Stimulated activated CD4-positive, alpha-beta T cell treated with anti-CD3 and anti-CD28 coated beads, TNF-alpha, amount 100 ng/mL, for 48 hours (primary cell): ENCODE data around the gene IL23R.

Source experiments
- DNase-seq, 3 donors: peaks; one replicate each; pipeline ENCODE4 v3.0.0-alpha.2; 2020; ENCODE audit warnings: low read depth in 3 of 3

IL23R gene

GRCh38 chr1:67148516-67149178 lies 17.6 kb upstream of the IL23R start:
- DNase-seq = no peak

GRCh38 chr1:67149179-67149770 lies 17.0 kb upstream of the IL23R start:
- peak in 2 of 3 donors; percentile 43 for DNase-seq

- no peak for DNase-seq
Measured at GRCh38 chr1:67150931-67151330, 15.3 kb upstream of the IL23R start.

- no peak for DNase-seq
Measured at GRCh38 chr1:67158401-67158800, 7.9 kb upstream of the IL23R start.

- no peak for DNase-seq
Measured at GRCh38 chr1:67159233-67159632, 7.0 kb upstream of the IL23R start.

- DNase-seq = peak in 1 of 3 donors; percentile 54
Measured at GRCh38 chr1:67162954-67163353, 3.3 kb upstream of the IL23R start.

GRCh38 chr1:67165468-67166041 lies 699 bp upstream of the IL23R start:
- DNase-seq = no peak

GRCh38 chr1:67169496-67169895 lies 3.2 kb downstream of the IL23R start:
- no peak for DNase-seq

- DNase-seq = no peak
Measured at GRCh38 chr1:67169932-67170331, 3.7 kb downstream of the IL23R start.

GRCh38 chr1:67170751-67171573 lies 4.7 kb downstream of the IL23R start:
- no peak for DNase-seq

- no peak for DNase-seq
Measured at GRCh38 chr1:67171574-67171955, 5.3 kb downstream of the IL23R start.

- no peak for DNase-seq
Measured at GRCh38 chr1:67171978-67172377, 5.7 kb downstream of the IL23R start.

- DNase-seq = no peak
Measured at GRCh38 chr1:67173988-67174387, 7.7 kb downstream of the IL23R start.

GRCh38 chr1:67174716-67175284 lies 8.5 kb downstream of the IL23R start:
- DNase-seq = no peak

GRCh38 chr1:67175530-67176087 lies 9.4 kb downstream of the IL23R start:
- DNase-seq = no peak

- DNase-seq = no peak
Measured at GRCh38 chr1:67184838-67185421, 18.7 kb downstream of the IL23R start.

GRCh38 chr1:67188137-67188536 lies 21.9 kb downstream of the IL23R start:
- no peak for DNase-seq

- no peak for DNase-seq
Measured at GRCh38 chr1:67189953-67190352, 23.7 kb downstream of the IL23R start.

GRCh38 chr1:67190410-67190809 lies 24.2 kb downstream of the IL23R start:
- no peak for DNase-seq

- DNase-seq = no peak
Measured at GRCh38 chr1:67190942-67191341, 24.7 kb downstream of the IL23R start.

- DNase-seq = no peak
Measured at GRCh38 chr1:67191668-67192520, 25.6 kb downstream of the IL23R start.
